Activated CD8-positive, alpha-beta memory T cell treated with anti-CD3 and anti-CD28 coated beads, Interleukin-2, amount 50 U/mL, for 24 hours (primary cell): ENCODE results near the gene TULP4.
"Not testable (repeated sequence)": the region's sequence is repeated elsewhere in the genome, so short reads cannot be mapped to it uniquely, and the experiment has no call there.

Experiments used
- DNase-seq: peaks from one replicate; pipeline ENCODE4 v3.0.0-alpha.2; 2020; ENCODE audit errors: extremely low read depth

TULP4 gene

DNA sequence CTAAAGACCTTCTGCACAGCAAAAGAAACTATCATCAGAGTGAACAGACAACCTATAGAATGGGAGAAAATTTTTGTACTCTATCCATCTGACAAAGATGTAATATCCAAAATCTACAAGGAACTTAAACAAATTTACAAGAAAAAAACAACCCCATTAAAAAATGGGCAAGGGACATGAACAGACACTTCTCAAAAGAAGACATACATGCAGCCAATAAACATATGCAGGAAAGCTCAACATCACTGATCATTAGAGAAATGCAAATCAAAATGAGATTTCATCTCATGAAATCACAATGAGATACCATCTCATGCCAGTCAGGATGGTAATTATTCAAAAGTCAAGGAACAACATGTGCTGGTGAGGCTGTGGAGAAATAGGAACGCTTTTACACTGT, 215.6 kb downstream of the TULP4 start:
- not testable (repeated sequence) for DNase-seq

DNA sequence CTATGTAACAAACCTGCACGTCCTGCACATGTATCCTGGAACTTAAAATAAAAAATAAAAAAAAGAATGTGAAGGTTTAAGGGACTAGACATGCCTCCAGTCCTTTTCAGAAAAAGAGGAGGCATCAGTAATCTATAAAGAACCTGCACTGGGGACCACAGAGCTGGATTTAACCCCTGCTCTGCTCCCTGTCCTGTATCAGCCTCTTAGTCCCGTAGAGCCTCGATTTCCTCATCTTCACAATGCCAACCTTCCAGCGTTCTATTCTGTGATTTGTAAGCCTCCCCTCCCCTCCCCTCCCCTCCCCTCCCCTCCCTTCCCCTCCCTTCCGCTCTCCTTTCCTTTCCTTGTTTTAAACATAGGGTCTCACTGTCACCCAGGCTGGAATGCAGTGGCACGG, 216.6 kb downstream of the TULP4 start:
- DNase-seq, result no peak

DNA sequence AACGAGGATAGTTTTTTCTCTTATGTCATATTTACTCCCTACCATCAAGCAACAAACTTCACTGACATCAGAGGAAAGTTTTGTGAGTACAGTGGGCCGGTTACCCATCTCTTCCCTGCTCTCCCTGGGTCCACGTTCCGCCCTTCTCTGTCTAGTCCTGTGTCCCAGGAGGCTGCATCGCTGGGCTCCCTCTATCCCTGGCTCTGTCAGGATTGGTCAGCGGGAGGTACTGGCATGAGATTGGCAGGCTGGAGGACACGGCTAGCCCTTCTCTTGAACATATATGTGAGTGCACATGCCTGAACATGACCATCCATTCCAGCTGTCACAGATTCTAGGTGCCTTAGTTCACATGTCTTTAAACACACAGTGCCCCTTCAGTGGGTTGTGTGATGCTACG, 217.4 kb downstream of the TULP4 start:
- no peak for DNase-seq

DNA sequence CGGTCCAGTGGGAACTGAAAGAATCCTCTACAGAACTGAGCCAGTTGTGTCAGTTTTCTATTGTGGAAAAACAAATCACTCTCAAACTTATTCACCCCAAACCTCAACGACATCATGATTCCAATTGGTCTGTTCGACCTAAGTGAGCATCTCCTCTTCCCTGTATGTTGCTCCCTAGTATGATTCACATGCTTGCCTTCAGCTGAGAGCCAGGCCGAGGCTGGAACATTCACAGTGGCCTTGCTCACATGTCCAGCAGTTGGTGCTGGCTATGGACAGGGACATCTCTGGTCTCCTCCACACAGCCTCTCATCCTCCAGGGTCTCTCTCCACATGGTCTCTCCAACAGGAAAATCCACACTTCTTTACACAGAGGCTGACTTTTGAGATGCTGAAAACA, 219.3 kb downstream of the TULP4 start:
- DNase-seq, result no peak

DNA sequence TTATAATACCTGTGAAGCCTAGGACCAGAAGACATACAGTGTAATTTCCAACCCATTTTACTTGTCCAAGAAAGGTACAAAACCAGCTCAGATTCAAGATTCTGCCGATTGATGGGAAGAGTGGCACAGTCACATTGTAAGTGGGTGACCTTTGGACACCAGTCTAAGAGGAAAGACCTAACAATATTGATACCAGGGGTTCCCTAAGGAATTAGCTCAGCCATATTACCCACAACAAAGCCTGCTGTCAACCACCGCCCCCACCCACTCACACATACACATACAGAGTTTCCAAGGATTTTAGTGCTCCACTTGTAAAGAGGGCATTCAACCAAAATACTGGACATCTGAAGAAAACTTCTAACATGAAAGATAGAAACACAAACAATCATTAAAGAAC, 219.7 kb downstream of the TULP4 start:
- DNase-seq, result no peak

DNA sequence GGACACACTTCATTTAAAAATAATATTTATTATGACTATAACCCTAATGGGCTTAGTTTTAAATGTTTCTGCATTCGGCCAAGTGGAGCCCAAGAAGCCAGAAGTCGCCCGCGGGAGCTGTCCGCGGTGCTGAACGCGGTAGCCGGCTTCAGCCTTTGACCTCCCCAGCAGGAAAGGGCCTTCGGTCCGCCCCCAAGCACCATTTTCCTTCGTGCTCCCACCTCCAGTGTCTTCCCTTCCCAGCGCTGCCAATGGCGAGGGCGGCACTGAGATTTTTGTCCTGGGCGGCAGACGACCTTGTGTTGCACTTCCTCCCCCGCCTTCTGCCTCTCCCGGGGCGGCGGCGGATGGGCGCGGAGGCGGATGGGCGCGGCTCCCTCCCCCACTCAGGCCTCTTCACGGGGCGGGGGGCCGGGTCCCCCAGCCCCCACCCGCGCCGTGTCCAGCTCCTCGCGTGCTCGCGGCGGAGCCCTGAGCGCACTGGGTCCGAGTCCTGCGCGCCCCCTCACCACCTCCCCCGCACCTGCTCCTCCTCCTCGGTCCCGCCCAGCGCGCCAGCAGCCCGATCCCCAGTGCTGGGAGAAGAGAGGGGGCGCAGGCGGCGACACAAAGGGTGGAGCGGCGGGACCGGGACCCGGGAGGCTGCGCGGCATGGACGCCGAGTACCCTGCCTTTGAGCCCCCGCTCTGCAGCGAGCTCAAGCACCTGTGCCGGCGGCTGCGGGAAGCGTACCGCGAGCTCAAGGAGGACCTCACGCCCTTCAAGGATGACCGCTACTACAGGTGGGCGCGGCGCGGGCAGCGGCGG, 224.0 kb downstream of the TULP4 start:
- no peak for DNase-seq

DNA sequence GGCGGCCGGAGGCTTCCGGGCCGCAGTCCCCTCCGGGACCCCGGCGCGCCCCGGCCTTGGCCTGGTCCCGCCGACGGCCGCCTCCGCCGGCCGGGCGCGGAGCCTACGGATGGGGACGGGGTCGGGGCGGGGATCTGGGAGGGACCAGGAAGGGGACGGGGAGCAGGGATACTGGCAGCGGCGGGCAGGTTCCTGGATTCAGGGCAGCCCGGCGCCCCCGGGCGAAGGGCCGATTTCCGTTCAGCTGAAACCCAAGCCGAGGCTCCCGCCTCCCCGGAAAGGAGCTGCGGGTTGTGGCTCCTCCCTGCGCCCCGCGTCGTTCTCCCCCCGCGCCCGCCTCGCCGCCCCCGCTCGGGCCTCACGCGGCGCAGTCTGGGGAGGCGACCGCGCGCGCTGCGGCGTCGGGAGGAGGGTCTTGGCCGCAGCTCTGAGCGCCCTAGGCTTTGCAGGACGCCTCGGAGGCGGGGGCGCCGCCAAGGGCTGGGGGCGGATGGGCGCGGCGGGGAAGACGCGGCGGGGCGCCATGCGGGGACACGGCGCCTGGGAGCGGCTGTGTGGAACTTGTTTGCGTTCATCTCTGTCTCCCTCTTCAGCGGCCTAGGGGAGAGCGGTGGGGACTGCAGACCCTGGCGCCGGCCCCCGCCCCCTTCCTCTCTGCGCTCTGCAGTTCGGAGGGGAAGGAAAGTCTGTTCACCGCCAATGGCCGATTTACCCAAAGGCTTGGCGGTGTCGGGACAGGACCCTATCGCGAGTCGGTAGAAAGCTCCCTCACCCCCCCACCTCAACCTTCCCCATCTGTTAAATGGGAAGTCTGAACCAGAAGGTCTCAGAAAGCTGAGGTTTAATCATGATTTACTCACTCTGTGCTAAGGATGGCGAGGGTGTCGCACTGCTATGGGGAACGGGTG, 224.9 kb downstream of the TULP4 start:
- DNase-seq, result no peak

DNA sequence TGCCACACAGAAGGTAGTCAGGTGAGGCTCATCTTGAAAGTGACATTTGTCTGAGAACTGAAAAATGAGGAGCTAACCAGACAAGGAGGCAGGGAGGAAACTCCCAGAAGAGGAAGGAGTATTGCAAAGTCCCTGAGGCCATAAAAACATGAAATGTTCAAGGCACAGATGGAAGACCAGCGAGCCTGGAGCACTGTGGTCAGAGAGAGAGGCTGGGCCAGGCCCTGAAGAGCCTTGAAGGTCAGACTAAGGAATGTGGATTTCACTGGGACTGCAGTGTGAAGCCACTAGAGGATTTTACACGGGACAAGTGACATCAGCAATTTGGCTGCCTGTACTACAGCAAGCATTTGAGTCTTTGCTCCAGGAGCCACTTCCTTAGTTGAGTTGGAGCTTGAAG, 226.5 kb downstream of the TULP4 start:
- DNase-seq, result no peak

DNA sequence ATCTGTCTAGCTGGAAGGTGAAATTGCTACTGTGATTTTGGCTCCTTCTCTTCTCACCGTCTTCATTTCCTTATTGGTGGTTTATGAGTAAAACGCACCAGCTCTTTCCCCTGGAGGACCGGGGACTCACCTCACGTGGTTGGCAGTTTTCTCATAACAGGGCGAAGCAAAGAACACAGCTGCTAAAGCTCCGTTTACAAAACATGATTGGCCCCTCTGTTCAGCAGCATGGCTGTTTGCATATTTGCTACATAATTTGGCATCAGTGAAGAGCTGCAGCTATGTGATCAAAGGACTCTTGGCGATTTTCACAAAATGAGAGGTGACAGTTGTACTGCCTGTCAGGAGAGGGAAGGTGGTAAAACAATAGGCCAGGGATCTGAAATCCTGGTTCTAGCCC, 227.1 kb downstream of the TULP4 start:
- no peak for DNase-seq

DNA sequence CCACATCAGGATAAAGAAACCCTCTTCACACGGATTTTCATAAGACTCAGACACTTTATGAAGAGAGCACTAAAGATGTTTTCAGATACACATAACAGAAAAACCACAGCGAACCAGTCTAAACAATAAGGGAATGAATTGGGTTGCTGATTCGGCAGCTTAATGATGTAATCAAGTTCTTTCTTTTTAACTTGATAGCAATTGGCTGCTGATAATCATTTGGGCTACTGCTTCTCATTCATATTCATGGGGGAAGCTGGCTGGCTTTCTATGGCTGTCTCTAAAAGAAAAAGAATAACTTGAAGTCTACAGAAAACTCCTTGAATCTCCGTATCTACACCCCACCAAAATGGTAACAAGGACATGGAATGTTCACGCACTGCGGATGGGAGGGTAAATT, 227.6 kb downstream of the TULP4 start:
- DNase-seq, result no peak

DNA sequence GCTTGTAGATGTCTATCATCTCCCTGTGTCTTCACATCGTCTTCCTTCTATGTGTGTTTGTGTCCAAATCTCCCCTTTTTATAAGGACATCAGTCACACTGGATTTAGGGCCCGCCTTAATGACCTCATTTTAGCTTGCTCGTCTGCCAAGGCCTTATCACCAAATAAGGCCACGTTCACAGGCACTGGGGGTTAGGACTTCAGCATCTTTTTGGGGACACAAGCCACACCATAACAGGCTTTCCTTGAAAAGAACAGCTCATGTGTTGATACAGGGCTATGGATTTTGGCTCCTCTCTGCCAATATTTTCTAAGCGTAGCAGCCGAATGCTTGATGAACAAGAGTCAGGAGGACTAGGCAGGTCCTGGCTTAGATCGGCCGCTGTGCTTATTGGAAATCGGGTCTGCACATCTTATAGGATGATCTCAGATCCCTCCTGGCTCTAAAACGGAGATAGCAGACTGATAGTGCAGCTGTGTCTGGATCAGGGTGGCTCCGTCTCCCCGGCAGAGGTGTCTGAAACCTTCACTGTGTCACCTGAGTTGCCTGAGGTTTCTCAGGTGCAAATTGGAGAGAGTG, 231.4 kb downstream of the TULP4 start:
- no peak for DNase-seq

DNA sequence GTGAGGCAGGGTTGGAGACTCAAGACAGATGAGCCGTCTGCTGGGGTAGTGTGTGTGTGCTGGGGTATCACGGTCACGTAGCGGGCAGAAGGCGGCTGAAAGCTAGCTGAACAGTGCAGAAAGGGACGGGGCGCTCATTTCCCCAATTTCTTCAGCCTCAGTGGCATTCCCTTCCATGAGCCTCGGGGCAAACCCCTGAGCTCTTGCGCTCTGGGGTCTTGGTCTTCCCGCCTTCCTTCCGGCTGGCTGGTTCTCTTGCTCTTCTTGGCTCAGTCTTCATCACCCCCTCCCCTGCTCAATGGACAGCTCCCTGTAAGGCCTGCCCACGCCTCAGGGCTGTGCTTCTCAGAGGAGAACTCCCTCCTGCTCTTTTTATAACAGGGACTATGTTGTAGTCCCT, 232.2 kb downstream of the TULP4 start:
- DNase-seq, result no peak

DNA sequence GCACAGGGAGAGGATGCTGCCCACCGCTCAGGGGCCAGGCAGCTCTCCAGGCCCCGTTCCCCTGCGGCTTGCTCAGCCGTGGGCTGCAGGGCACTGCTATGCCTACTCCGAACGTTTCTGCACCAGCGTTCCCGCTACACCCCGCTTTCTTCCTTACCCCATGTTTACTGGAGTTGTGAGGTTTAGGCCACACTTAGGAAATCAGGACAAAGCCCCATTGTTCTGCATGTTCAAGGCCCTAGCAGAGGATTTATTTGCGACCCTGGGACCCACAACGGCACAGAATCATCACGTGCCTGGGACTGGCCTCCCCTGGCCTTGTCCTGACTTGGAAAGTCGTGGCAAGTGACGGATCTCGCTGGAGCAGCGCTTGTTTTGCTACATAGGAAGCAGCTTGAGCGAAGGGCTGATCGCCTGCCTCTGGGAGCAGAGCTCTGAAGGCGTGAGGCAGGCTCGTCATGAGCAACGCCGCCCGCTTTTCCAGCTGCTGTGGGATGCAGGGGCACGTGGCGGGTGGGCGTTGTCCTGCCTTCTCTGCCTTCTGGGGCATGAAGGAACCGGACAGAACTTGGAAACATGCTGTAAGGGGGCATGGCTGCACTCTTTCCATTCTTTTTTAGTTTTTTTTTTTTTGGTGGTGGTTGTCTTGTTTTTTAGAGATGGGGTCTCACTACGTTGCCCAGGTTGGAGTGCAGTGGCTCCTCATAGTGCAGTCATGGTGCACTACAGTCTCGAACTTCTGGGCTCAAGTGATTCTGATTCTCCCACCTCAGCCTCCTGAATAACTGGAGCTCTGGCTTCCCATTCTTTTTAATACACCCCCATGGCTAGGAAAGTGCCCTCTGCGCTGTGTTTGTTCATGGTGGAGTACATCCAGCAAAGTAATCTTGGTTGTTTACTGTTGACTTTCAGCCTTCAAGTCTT, 233.0 kb downstream of the TULP4 start:
- DNase-seq, result no peak

DNA sequence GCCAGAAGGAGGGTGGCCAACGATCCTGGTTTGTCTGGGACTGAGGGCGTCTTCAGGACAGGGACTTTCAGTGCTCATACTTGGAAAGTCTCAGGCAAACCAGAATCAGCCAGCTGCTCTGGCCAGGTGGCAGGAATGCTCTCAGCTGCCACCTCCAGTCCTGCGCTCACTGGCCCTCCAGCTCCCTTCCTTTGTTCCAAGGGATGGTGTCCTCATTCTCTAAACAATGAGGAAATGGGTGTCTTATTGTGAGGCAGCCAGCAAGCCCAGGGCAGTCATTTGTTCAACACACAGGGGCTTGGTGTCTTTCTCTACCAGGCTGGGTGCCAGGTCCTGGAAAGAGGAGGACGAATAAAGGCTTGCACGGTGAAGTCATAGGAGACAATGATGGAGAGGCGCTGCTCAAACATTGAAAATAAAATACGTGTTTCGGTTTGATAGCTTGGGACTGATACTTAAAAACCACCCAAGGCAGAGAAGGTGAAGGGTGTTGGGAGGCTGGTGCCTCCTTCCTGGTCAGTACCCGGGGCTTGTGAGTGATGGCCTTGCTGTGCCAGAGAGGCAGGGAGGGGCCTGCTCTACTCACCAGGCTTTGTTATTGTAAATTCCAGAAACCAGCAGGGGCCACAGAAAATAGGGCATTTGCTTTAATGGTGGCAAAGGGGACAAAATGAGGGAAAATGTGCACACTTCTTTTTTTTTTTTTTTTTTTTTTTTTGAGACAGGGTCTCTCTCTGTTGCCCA, 236.3 kb downstream of the TULP4 start:
- no peak for DNase-seq

DNA sequence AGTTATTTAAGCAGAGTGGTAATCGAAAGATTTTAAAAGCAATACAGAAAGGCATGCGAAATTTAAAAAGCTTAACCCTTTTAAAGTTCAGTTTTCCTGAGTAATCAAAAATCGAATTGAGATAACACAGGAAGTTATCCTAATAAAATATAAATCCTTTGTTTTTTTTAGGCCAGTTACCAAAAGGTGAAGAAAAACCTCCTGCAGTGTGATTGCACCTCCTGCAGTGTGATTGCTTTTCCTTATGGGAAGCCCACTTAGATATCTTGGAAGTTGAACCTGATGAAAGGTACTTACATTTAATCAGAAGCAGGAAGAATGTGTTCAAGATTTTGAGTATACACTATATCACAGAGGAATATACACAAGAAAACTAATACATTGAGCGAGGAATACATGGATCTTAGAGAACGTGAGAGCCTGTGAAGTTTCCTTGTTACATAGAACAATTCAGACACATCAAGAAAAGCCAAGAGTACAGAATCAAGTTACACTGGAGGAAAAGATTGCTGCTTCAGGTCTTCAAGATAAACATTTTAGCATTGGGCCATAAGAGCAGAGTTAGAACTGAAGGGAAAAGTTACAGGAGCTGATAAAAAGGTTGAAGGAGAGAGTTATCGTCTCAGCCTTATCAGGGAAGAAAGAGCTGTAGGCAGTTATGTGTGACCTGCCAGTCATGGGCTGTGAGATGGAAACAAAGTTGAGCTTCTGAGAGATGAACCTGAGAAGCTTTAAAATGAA, 240.0 kb downstream of the TULP4 start:
- DNase-seq, result no peak

DNA sequence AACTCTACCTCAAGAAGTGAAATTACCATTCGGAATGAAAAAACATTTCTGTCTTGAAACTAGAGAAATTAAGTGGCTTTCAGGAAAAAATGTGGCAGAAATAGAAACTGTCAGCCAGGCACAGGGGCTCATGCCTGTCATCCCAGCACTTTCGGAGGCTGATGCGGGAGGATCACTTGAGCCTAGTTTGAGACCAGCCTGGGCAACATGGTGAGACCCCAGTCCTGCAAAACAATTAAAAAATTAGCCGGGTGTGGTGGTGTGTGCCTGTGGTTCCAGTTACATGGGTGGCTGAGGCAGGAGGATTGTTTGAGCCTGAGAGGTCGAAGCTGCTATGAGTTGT, 240.5 kb downstream of the TULP4 start:
- DNase-seq, result no peak

DNA sequence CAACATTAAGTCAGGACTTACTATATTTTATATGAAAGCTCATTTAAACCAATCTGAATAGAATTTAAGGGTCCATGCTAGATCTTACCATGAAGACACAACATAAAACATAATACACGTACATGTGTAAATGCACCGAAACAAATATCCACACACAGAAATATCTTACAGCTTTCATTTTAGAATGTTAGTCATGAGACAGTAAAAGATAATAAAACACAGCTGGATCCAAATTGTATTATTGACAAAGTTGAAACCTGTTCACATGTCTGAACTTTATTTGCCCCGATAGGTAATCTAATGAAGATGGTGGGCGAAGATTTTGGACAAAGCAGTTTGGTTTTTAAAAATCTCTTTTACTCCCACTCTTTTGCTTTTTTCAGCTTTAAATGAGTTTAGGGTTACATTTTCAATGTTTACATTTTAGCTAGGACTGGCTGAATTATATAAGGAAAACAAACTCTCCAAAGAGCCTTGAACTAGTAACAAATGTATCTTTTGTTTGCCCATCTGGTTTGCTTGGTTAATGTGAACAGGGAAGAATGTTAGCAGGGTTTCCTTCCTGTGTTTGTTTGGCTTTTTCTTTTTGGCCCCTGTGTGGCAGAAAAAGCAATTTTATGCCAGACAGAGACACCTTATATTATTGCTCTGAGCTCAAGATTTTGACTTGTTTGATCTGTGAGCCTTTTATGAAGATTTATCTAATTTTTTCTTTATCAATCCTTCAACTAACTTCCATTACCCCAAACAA, 242.5 kb downstream of the TULP4 start:
- no peak for DNase-seq

DNA sequence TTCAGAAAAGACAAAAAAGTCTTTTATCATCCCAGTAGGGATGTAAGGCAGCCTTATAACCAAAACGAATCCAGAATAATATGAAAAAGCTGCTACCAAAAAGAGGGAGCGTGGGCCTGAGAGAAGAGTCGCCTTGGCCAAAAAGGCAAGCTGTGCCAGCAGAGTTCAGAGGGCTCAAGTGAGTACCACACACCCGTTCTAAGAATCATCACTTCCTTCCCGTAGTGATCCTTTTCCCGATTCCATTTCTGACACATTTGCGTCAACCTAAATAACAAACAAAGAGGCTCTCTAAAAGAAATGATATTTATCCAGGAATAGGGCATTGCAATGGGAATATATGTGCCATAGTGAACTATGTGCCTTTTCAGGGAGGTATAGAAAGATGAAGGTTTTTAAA, 243.8 kb downstream of the TULP4 start:
- no peak for DNase-seq

DNA sequence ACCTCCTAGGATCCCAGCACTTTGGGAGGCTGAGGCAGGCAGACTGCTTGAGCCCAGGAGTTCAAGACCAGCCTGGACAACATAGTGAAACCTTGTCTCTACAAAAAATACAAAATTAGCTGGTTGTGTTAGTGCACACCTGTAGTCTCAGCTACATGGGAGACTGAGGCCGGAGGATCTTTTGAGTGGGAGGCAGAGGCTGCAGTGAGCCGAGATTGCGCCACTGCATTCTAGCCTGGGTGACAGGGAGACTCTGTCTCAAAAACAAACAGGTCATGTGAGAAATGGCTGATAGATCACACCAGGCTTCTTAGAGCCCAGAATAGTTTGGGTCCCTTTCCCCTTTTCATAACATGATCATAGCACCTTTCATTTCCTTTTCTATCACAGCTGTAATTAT, 244.8 kb downstream of the TULP4 start:
- not testable (repeated sequence) for DNase-seq

DNA sequence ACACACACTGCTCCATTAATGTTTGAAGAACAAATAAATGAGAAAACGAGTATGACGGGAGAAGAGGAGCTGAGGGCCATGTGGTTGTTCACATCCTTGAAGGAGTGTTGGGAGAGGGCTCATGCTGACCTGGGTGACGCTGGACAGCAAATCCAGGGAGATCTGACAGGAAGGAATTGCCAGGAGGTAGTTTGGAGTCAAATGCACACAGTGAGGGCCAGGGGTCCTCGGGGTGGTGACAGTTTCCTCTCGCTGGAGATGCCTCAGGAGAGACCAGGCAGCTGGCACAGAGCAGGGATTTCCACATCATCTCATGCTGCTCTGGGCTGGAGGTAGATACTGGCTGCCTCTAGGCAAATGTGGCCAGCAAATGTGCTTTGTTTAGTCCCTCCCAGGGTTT, 245.7 kb downstream of the TULP4 start:
- no peak for DNase-seq
